Nephron progenitor cell (in vitro differentiated cells): Measurements from ENCODE around the gene RYR3.

ENCODE experiments used
- DNase-seq: peaks from one replicate; pipeline ENCODE4 v3.0.0; 2021
- H3K27ac Mint-ChIP-seq: 2 replicates; pipeline ENCODE4 v1.8.0; 2021; ENCODE audit warnings: mild to moderate bottlenecking, moderate library complexity, mixed read lengths
- H3K27me3 Mint-ChIP-seq: 2 replicates; pipeline ENCODE4 v1.8.0; 2021; ENCODE audit warnings: mild to moderate bottlenecking, low read depth, mixed read lengths; ENCODE audit not compliant: poor library complexity
- H3K36me3 Mint-ChIP-seq: 2 replicates; pipeline ENCODE4 v1.8.0; 2021; ENCODE audit warnings: low read depth, mixed read lengths
- H3K4me1 Mint-ChIP-seq: 2 replicates; pipeline ENCODE4 v1.8.0; 2021; ENCODE audit warnings: mixed read lengths
- H3K4me3 Mint-ChIP-seq: 2 replicates; pipeline ENCODE4 v1.8.0; 2021; ENCODE audit warnings: mild to moderate bottlenecking, moderate library complexity, mixed read lengths
- H3K9me3 Mint-ChIP-seq: 2 replicates; pipeline ENCODE4 v1.8.0; 2021; ENCODE audit warnings: mild to moderate bottlenecking, moderate library complexity, mixed read lengths
- TF ChIP-seq, protein P1 (sequence below): fragments of 200-600 bp; sonication (generic); IDR thresholded peaks from 2 replicates; pipeline ENCODE4 v1.5.0; 2021; ENCODE audit warnings: antibody characterized with exemption

RYR3 gene

DNA sequence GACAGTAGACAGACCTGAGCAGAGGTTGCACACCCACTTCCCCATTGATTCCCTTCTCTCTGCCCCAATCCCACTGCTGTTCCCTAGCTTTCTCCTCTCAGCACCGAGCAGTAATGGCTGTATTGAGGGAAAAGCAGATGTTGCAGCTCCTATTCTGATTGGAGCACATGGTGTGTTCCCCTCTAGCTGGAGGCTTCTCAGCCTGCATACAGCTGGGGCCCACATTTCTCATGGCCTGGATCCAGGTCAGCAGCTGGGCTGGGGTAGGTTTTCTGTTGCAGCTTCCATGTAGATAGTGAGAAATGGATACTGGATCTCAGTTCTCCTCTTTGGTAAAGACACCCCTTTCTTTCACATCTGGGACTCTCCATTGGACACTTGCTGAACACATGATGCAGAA lies 50.1 kb downstream of the RYR3 start:
- Mint-ChIP-seq H3K27me3 (peaks cover 8% of the 10 kb centered on the region), H3K36me3 (no peaks in the 10 kb centered on the region)

DNA sequence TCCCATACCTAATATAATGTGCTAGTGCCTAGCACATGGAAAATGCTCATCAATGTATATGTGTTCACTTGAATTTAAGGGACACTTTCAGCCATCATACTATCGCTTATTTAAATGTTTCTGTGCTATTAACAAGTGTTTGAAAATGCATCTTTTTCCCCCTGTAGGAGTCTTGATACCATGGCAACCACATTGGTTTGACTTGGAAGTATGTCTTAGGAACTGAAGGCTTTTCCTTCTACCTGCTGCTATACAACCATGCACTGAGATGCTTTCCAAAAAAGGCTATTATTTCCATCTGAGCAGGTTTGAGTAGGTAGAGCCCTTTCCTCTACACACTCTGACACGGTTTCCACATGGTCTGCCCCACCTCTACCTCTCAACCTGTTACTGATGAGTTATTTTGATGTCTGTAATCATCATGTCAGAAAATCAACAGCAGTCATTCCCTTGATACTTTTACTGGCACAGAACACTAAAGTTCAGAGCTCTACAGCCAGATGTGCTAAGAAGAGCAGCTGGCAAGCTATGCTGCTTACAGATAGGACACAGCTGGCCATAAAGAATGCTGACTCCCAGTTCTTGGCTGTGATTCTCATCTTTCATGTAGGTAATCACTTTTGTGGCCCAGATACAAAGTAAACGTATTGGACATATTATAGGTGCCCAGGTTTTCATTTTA lies 59.3 kb downstream of the RYR3 start:
- TF ChIP-seq, protein P1, sequence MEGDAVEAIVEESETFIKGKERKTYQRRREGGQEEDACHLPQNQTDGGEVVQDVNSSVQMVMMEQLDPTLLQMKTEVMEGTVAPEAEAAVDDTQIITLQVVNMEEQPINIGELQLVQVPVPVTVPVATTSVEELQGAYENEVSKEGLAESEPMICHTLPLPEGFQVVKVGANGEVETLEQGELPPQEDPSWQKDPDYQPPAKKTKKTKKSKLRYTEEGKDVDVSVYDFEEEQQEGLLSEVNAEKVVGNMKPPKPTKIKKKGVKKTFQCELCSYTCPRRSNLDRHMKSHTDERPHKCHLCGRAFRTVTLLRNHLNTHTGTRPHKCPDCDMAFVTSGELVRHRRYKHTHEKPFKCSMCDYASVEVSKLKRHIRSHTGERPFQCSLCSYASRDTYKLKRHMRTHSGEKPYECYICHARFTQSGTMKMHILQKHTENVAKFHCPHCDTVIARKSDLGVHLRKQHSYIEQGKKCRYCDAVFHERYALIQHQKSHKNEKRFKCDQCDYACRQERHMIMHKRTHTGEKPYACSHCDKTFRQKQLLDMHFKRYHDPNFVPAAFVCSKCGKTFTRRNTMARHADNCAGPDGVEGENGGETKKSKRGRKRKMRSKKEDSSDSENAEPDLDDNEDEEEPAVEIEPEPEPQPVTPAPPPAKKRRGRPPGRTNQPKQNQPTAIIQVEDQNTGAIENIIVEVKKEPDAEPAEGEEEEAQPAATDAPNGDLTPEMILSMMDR = no peak
- H3K27me3 Mint-ChIP-seq = peaks cover 13% of the 10 kb centered on the region

More for the DNA sequence above, 50.1 kb downstream of the RYR3 start:
- H3K4me3 Mint-ChIP-seq = no peak overlapping the region
- no peak overlapping the region for H3K27ac Mint-ChIP-seq
- no peaks in the 10 kb centered on the region for H3K9me3 Mint-ChIP-seq
- DNase-seq = no peak
- H3K4me1 Mint-ChIP-seq = peaks cover 3% of the 10 kb centered on the region
- TF ChIP-seq, protein P1 = no peak

DNA sequence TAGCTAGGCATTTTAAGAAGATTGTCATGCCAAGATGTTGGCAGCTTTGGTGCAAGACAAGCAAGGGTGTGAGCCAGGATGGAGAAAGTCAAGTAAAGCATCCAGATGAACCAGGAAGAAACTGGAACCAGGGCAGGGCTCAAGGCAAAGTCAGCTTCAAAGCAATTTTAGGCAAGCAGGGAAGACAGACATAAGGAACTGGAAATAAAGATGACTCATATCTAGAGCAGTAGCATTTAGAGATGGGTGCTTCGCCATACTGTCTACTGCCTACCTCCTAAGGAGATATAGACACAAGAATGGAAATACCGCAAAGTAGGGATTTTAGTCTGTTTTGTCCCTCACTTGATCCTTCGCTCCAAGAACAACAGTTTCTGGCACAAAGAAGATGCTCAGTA lies 59.9 kb downstream of the RYR3 start:
- peaks cover 13% of the 10 kb centered on the region for H3K27me3 Mint-ChIP-seq
- no peak overlapping the region for H3K27ac Mint-ChIP-seq
- no peak for DNase-seq
- no peaks in the 10 kb centered on the region for H3K9me3 Mint-ChIP-seq
- H3K36me3 Mint-ChIP-seq = no peaks in the 10 kb centered on the region
- TF ChIP-seq, protein P1 = no peak
- H3K4me1 Mint-ChIP-seq = no peaks in the 10 kb centered on the region
- no peak overlapping the region for H3K4me3 Mint-ChIP-seq

More for the DNA sequence above, 59.3 kb downstream of the RYR3 start:
- H3K36me3 Mint-ChIP-seq = no peaks in the 10 kb centered on the region
- DNase-seq = no peak
- H3K4me3 Mint-ChIP-seq = no peak overlapping the region
- H3K4me1 Mint-ChIP-seq = no peaks in the 10 kb centered on the region
- no peaks in the 10 kb centered on the region for H3K9me3 Mint-ChIP-seq
- no peak overlapping the region for H3K27ac Mint-ChIP-seq

DNA sequence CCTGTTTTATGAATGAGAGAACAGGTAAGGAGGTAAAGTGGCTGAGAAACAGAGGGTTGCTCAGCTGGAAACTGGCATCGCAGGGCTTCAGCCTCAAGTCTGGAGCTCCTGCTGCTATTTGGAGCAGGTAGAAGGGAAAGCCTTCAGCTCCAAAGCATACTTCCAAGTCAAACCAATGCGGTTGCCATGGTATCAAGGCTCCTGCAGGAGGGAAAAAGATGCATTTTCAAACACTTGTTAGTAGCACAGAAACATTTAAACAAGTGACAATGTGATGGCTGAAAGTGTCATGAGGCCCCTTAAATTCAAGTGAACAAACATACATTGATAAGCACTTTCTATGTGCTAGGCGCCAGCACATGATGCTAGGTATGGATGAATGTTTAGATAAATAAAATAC lies 60.4 kb downstream of the RYR3 start:
- Mint-ChIP-seq H3K27me3 (peaks cover 16% of the 10 kb centered on the region), H3K4me3 (no peak overlapping the region), H3K9me3 (no peaks in the 10 kb centered on the region), H3K36me3 (no peaks in the 10 kb centered on the region), H3K27ac (no peak overlapping the region), H3K4me1 (no peaks in the 10 kb centered on the region)
- TF ChIP-seq, protein P1 = no peak
- no peak for DNase-seq

DNA sequence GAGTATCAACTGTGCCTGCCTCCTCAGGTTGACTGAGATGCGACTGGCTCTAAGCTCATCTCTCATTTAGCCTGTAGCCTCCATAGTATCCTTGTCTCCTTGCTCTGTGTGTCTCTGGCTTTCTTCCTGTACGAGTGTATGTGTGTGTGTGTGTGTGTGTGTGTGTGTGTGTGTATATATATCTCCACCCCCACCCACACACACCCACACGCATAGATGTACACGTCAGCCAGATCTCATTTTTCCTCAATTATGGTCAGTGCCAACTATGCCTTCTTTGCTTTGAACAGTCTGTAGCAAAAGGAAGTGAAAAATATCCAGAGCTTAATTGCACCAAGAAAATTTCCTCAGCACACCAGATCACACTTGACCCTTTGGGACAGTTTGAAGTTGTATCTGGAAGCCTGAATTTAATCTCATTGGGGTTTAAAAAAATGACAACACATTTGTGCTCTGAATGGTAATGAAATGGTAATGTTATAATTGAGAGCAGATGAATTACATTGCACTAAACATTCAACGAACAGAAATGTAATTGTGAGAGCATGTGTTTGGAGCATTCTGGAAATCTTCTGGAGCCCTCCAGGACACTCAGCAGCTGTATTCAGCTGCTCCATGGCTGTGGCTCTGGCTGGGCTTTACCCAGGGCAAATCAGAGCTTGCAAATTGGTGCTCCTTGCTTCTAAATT lies 63.6 kb downstream of the RYR3 start:
- no peak overlapping the region for H3K4me3 Mint-ChIP-seq
- H3K27me3 Mint-ChIP-seq = peaks cover 15% of the 10 kb centered on the region
- no peaks in the 10 kb centered on the region for H3K9me3 Mint-ChIP-seq
- TF ChIP-seq, protein P1 = no peak
- H3K4me1 Mint-ChIP-seq = no peaks in the 10 kb centered on the region
- H3K27ac Mint-ChIP-seq = no peak overlapping the region
- H3K36me3 Mint-ChIP-seq = no peaks in the 10 kb centered on the region
- no peak for DNase-seq

DNA sequence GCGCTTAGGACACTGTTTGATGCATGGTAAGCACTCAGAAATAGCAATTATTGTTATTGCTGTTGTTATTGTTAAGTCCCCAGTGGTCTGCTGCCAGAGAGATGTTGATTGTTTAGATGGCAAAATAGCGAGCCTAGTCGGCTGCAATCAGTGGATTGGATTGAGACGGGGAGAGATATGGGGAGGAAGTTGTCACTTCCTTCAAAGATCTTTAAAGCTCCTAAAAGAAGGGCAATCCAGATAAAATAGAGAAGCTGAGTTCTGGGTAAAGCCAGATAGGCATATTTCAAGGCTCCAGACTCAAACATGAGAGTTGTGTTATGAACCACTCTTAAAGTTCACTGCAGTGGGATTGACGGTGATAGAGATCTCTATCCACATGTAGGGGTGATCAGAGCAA lies 64.5 kb downstream of the RYR3 start:
- Mint-ChIP-seq H3K4me1 (no peaks in the 10 kb centered on the region), H3K4me3 (no peak overlapping the region), H3K36me3 (no peaks in the 10 kb centered on the region), H3K9me3 (no peaks in the 10 kb centered on the region), H3K27me3 (peaks cover 15% of the 10 kb centered on the region), H3K27ac (no peak overlapping the region)
- TF ChIP-seq, protein P1 = no peak
- no peak for DNase-seq
